Right ventricle myocardium inferior (tissue), 1 donor: ENCODE measurements around the gene SGCE. TPM values are rescaled to one million over a fixed set of nuclear protein-coding genes. Genes with fewer than 3 reads are reported as not detected.

Source experiments
- ATAC-seq: fragments of 200-7000 bp; cut with Tn5 transposase; one replicate; pipeline ENCODE4 v1.9.1; 2020; ENCODE audit warnings: mild to moderate bottlenecking, moderate library complexity
- DNase-seq: peaks from one replicate; pipeline ENCODE4 v3.0.0; 2021; ENCODE audit errors: missing footprints
- intact Hi-C: fragments of 100-400 bp; cut with DNase I; formaldehyde crosslinking; loops from one replicate; pipeline ENCODE4 v1.11.0; 2022
- total RNA-seq: library from RNA; stranded (reverse); fragmentation: NEBNext Ultra II Directional; extraction: Animal tissue kit (Norgen Biotek cat#: 25700); gene quantifications from one replicate; pipeline ENCODE4 v1.2.1, GENCODE V29; 2021
- donor health status: DM: no; HTN: yes; CAD: no; lungs with severe emphysema.

Gene SGCE
- total RNA-seq, 1 donor from 2014 or later = 23.7 TPM

DNA sequence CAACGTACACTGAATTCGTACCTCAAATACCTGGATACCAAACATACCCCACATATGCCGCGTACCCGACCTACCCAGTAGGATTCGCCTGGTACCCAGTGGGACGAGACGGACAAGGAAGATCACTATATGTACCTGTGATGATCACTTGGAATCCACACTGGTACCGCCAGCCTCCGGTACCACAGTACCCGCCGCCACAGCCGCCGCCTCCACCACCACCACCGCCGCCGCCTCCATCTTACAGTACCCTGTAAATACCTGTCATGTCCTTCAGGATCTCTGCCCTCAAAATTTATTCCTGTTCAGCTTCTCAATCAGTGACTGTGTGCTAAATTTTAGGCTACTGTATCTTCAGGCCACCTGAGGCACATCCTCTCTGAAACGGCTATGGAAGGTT, 9.5 kb upstream of the SGCE start:
- DNase-seq (no peak), ATAC-seq (no peak)
- intact Hi-C loops = no loop called here

DNA sequence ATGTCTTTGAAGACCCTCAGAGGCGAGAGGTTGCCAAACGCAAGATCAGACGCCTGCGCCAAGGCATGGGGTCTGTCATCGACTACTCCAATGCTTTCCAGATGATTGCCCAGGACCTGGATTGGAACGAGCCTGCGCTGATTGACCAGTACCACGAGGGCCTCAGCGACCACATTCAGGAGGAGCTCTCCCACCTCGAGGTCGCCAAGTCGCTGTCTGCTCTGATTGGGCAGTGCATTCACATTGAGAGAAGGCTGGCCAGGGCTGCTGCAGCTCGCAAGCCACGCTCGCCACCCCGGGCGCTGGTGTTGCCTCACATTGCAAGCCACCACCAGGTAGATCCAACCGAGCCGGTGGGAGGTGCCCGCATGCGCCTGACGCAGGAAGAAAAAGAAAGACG, 8.1 kb upstream of the SGCE start:
- DNase-seq = peak; percentile 65

DNA sequence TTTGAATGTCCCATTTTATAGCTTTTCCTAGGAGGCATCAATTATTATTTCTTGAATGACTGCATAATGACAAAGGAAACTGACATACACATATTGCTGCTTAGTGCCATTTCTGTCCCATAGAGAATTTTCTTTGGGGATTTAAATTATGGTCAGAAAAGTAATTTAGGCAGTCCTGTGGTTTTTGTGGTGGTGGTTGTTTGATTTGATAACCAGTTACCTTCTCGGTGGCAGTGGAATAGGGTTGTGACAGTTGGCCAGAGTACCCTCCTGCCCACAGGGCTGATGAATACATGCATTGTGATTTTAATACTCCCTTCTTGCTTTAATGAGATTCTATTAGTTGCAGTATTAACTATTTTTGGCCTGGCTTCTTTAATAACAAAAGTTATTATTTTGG, 6.6 kb upstream of the SGCE start:
- no peak for DNase-seq
- ATAC-seq = no peak
- intact Hi-C loops = no loop called here

More for the DNA sequence above, 8.1 kb upstream of the SGCE start:
- intact Hi-C loops = no loop called here
- ATAC-seq = no peak

DNA sequence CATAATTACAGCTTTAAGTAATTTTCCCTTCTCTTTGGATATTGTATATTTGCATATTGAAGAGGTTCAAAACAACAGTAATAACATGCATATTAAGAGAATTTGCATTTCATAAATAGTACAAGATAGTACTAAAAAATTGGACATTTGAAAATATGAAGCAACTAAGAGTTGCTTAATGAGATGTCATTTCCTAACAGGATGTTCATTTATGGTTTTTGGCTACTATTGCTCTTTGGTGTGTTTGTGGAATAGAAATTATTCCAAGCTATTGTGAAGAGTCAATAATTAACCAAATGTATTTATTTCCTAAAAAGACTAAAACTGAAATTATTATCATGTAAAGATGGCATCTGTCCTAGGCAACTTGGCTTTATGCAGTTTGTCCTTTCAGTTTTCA, 4.1 kb upstream of the SGCE start:
- intact Hi-C loops = no loop called here
- DNase-seq (no peak), ATAC-seq (no peak)

DNA sequence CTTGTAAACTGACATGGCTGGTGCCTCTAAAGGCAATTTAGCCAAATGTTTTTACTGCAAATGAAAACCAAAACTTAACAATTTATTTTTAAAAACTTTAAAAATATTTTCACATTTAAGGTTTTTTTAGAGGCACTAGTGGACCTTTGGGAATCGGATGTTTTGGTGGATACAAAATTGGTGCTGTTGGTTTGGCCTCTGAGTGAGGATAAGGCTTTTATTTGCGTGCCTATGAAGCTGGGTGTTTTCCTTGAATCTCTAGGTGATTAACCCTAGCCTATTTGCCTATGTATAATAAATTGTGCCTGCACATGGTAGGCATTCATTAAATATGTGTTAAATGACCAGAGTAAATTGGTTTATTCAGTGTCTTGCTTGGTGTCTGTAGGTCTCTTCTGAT, 2.9 kb upstream of the SGCE start:
- DNase-seq (no peak), ATAC-seq (no peak)
- intact Hi-C loops = loop anchor here (5.0 kb wide), 1 partner anchor 147 kb away; no protein-coding TSS in a partner anchor

DNA sequence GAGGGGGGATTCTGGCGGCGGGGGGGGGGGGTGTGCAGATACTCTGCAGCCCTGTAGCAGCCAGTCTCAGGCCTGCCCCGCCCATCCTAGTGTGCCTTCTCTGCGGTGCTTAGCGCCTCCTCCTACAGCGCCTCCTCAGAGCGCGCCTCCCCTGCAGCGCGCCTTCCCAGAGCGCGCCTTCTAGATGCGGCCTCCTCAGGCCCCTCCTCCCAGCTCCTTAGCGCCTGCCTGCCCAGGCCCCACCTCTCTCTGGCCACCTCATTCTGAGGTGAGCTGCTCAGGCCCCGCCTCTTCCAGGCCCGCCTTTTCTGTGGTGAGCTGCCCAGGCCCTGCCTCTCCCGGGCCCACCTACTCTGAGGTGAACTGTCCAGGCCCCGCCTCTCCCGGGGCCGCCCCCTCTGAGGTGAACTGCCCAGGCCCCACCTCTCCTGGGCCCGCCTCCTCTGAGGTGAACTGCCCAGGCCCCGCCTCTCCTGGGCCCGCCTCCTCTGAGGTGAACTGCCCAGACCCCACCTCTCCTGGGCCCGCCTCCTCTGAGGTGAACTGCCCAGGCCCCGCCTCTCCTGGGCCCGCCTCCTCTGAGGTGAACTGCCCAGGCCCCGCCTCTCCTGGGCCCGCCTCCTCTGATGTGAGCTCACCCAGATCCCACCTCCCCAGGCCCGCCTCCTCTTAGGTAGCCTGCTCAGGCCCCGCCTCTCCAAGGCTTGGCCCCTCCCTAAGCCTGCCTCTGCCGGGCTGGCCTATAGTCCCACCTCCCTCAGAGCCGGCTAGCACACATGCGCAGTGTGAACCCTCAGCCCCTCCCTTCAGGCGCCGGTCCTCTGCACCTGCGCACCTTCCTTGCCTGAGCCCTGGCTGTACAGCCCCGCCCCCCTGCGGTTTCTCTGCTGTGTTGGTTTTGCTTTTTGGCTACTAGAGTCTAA, 2.1 kb upstream of the SGCE start:
- DNase-seq (peak; percentile 97), ATAC-seq (peak; percentile 96)
- intact Hi-C loops = loop anchor here (2.0 to 5.0 kb wide), 2 partner anchors 146 to 205 kb away; no protein-coding TSS in a partner anchor

DNA sequence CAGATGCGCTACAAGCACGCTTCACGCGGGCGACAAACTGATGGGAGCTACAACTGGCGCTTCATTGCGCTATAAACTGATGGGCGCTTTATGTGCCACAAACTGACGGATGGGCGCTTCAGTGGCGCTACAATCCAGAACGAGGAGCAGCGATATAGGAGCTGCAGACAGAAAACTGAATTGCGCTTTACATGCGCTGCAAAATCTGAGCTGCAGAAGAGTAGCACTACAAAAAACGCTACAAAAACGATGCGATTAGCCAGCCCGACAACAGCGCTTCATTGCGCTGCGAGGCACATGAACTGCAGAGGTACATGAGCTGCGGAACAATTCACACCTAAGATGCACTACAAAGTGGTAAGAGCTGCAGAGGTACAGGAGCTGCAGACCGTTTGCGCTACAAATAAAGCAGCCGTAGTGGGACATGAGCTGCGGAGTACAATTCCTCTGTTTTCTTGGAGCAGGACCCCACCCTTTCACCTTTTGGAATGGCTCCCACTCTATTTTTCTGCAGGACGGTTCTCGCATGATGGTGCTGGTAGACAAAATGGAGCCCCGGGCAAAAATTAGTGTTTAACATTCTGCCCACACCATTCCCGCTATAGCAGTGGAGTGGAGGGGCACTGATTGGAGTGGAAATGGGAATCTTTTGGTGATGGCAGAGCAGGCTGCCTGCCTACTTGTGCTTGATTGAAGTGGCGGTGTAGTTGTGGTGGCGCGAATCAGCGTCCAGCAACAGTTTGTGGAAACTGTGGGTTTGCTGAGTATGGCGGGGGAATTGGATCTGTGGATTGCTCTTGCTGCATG, 1.2 kb upstream of the SGCE start:
- DNase-seq (no peak), ATAC-seq (no peak)
- intact Hi-C loops = loop anchor here (2.0 to 5.0 kb wide), 2 partner anchors 145 to 204 kb away; no protein-coding TSS in a partner anchor

DNA sequence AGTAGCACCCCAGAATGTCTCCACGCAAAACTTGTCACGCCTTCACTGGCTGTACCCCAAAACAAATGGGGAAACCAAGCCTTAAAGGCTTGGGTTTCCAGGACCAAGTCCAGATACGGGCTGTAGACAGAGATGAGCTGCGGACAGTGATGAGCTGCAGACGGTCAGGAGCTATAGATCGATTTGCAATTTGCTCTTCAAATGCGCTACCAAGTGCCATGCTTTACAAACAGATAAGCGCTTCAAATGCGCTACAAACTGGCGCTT, 658 bp upstream of the SGCE start:
- DNase-seq (no peak), ATAC-seq (no peak)
- intact Hi-C loops = loop anchor here (2.0 to 5.0 kb wide), 2 partner anchors 144 to 204 kb away; no protein-coding TSS in a partner anchor

DNA sequence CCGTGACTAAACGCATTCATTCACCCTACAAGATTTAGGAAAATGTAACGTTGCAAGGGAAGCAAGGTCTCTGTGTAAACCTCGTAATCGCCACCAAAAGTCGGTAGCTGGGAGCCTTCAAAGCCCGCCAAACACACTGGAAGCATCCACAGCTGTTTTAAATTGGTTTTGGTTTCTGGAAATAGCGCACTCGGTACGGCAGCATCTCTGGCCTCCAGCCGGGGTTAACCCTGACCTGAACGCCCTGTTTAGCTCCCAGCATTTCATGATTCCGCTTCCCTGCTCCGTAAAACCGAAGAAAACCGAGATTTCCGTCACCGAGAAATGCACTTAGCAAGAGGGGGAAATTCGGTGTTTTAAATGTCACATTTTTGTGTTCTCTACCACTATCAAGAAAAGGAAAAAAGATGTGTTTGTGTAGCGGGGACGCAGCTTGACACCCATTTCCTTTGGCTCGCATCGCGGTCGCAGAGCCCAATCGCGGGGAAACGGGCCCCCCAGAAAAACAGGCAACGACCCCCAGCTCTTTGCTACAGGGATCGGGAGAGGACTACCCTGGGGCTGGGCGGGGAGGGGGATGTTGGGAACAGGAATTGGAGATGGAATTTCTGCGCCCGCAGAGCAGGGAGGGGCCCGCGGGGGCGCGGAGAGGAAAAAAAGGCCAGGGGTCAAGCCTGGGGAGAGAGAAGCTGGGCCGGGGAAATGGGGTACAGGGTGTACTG, 646 bp downstream of the SGCE start:
- peak; percentile 26 for ATAC-seq
- no peak for DNase-seq
- intact Hi-C loops = loop anchor here (5.0 kb wide), 1 partner anchor 143 kb away; no protein-coding TSS in a partner anchor

DNA sequence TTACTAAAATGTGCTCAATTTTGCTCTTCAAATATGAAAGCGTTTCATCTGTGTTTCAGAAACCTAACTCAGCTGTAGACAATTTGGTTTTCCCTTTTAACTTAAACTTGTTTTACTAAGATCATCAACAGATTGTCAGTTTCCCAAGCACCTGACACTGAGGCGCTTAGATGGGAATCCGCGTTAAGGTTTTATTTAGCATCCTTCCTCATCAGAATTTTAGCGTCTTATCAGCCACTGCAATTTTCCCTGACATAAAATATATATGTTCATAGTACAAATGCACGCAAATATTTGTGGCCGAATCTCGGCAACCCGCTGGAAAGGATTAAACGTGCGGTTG, 1.2 kb downstream of the SGCE start:
- intact Hi-C loops = loop anchor here (5.0 kb wide), 1 partner anchor 142 kb away; no protein-coding TSS in a partner anchor
- no peak for ATAC-seq
- DNase-seq = no peak

DNA sequence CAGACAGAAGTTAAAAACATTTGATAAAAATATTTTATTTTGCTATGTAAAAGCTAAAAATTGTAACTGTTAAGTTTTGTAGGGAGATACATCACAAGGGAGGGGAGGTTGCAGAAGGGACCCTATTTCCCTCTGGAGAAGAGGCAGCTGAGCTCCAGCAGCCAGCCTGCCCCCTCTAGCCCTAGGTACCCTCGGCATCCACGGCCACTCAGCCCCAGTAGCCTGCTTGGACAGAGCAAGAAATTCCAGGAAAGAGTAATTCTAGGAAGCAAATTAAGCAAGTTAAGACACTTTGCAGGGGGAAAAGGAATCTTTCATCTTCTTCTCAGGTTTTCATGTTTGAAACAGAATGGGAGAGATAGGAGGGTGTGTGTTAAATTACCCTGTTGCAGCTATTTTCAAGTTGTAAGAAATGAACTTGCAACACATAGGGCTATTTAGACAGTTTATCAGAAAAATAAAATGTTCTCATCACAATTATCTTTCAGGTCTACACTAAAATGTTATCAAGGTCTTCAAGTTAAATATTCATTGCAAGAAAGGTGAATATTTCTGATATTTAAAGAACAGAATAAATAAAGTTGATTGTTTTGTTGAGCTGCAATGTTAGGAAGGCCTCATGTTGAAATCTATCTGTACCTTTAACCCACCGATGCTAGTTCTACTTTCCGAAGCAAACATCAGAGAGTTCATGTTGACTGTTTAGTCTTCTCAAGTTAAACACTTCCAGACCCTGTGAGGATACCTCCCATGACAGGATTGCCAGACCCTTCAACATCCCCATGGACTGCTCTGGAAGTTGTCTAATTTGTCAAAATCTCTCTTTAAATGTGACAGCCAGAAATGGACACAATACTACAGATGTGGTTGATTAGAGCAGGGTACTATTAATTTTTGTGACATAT, 5.5 kb downstream of the SGCE start:
- DNase-seq = no peak
- ATAC-seq = no peak
- intact Hi-C loops = no loop called here

DNA sequence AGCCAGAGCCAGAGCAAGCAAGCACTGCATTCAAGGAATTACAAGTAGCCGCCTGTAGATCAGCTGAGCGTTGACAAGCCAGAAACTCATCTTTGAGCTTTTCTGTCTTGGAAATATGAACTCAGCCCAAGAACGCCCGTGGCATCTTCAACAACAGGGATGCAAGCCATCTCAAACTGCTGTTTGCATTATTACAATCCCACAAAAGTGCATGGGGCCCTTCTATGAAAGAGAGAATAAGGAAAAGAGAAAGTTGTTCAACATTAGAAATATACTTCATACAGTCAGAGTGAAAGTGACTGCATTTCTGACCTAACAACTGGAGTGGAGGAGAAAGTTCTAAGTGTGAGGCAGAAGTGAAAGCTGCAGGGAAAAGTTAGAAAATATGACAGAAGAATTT, 6.5 kb downstream of the SGCE start:
- intact Hi-C loops = no loop called here
- DNase-seq = no peak
- no peak for ATAC-seq

DNA sequence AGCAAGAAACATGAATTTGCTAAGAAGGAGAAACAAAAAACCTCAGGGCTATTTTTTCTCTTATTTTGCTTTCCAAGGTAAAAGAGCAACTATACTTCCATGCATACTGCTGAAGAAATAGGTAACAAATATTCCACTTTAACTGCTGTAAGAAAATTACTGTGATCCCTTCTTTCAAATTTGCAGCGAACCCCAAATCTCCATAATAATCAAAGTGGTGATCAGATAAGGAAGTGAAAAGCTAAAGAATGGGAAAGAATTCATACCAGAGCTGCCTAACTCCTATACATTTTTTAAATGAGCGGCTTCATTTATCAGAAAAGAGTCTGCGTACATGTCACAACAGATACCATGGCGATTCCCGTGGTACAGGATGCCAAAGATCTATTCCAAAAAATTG, 7.2 kb downstream of the SGCE start:
- ATAC-seq = no peak
- intact Hi-C loops = no loop called here
- no peak for DNase-seq

DNA sequence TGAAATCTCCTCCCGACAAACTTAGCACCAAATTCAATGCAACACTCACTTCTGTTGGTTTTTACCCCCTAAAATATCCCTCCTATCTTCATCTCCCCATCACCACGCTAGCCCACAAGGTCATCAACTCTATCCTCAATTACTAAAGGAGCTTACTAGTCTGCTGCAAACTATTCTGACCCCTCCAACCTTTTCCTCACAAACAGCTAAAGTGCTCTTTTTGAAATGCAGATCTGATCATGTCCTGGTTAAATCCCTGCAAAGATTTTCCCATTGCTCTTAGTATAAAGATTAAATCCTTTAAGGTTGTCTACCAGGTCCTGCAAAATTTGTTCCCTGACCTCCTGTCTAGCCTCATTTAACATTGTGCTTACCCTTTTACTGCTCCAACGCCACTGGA, 8.6 kb downstream of the SGCE start:
- no peak for ATAC-seq
- no peak for DNase-seq
- intact Hi-C loops = no loop called here

DNA sequence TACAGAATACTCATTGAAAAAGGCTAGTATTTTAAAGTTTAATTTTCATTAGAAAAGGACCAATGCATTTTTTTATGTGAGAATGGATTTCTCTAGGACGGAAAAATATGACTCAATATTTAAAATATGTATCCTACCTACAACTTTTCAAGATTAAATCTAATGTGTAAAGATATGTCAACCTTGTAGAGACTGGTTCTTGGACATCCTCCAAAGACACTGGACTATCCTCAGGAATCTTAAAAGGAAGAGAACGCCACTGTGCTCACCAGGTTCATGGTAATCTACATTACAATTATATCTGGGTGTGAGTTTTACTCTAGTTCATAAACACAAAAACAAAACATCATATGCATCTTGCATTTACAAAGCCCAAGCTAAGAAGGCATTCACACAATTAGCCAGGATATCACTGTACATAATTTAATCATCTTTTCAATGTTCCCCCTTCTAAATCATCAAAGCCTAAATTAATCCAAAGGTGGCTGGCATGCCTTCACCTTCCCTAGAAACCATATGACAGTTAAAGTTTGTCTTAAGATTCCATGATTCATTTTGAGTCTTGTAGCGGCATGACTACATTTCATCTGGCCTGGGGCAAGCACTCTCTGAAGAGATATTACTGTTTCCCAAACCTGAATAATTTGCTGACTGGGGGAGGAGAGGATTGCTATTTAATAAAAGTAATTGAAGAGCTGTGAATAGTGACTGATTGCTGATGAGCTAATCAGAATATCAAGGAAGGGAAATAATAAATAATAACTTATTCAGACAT, 12.0 kb downstream of the SGCE start:
- intact Hi-C loops = no loop called here
- DNase-seq (no peak), ATAC-seq (no peak)

DNA sequence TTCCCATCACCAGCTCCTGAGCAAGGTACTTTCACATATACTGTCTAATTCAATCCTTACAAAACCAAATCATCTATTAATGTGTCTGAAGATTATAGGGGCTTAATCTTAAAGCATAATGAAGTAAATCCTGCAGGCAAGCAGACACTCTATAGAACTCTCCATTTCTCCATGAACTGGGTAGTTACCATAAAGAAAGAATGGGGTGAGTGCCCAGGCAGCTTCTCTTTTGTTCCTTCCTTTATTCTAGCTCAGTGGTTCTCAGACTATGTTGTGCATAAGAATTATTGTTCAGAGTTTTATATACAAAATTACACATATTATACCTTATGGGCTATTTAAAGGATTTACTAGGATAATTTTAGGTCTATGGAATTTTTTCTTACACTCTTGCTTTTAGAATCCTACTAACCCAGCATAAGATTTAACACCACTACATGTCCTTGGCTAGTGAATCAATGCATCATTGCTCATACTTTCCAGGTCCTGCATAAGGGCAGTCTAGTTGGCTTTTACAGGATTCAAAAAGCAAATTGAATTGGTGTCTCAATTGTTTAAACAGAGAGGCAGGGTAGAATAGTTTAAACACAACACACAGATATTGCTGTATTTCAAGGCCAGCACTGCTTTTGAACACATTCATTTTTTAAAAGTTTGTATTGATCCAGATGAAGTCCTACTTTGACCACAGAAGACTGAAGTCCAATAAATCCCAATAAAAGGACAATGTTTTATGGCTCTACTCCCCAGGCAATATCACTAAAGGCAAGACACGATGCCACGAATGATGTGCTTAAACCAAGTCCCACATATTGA, 12.9 kb downstream of the SGCE start:
- DNase-seq (no peak), ATAC-seq (no peak)
- intact Hi-C loops = no loop called here

DNA sequence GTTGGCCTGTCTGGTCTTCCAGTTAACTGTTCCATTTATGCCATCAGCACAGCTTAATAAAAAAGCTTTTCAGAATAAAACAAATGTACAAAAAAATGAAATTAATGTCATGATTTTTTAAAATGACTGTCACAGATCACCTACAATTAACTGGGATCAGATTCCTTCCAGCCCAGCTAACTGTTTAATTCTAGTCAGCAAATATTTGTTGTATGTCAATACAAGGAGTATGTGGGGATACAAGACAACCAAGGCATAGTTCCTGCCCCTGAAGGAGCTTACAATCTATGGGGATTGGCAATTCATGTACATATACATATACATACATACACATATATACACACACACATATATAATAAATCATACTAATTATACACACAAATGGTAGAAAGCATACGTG, 16.5 kb downstream of the SGCE start:
- intact Hi-C loops = no loop called here
- ATAC-seq (no peak), DNase-seq (no peak)
